ENCODE results near the gene VAV3.

Gene VAV3

GRCh38 chr1:107807405-107807804, 157.6 kb downstream of the VAV3 start:
- ChIA-PET POLR2A (no interaction called here), CTCF (no interaction called here)
- H3K4me3 ChIP-seq (ENCODE audit: low read depth, low read length) = no peak overlapping the region
- DNase-seq (ENCODE audit: low read depth, low spot score) = no peak
- TF ChIP-seq CTCF (IDR thresholded peaks at IDR 0.05; ENCODE audit: insufficient read depth, low read length, missing control alignments) = no peak

GRCh38 chr1:107806902-107807301, 158.1 kb downstream of the VAV3 start:
- ChIA-PET CTCF (no interaction called here), POLR2A (no interaction called here)
- no peak for TF ChIP-seq CTCF (IDR thresholded peaks at IDR 0.05; ENCODE audit: insufficient read depth, low read length, missing control alignments)
- DNase-seq (ENCODE audit: low read depth, low spot score) = no peak
- H3K4me3 ChIP-seq (ENCODE audit: low read depth, low read length) = no peak overlapping the region

- no peak for TF ChIP-seq CTCF (IDR thresholded peaks at IDR 0.05; ENCODE audit: insufficient read depth, low read length, missing control alignments)
- H3K4me3 ChIP-seq (ENCODE audit: low read depth, low read length) = no peak overlapping the region
- ChIA-PET CTCF (no interaction called here), POLR2A (no interaction called here)
- no peak for DNase-seq (ENCODE audit: low read depth, low spot score)
Observed at GRCh38 chr1:107804741-107805140, 160.2 kb downstream of the VAV3 start.

- CTCF ChIA-PET = no interaction called here
- no peak for TF ChIP-seq CTCF (IDR thresholded peaks at IDR 0.05; ENCODE audit: insufficient read depth, low read length, missing control alignments)
- DNase-seq (ENCODE audit: low read depth, low spot score) = no peak
- no peak overlapping the region for H3K4me3 ChIP-seq (ENCODE audit: low read depth, low read length)
- POLR2A ChIA-PET = no interaction called here
Observed at GRCh38 chr1:107804134-107804533, 160.8 kb downstream of the VAV3 start.

- POLR2A ChIA-PET = no interaction called here
- TF ChIP-seq CTCF (IDR thresholded peaks at IDR 0.05; ENCODE audit: insufficient read depth, low read length, missing control alignments) = no peak
- CTCF ChIA-PET = no interaction called here
- no peak overlapping the region for H3K4me3 ChIP-seq (ENCODE audit: low read depth, low read length)
- no peak for DNase-seq (ENCODE audit: low read depth, low spot score)
Observed at GRCh38 chr1:107803579-107803978, 161.4 kb downstream of the VAV3 start.

GRCh38 chr1:107802654-107803053, 162.3 kb downstream of the VAV3 start:
- DNase-seq (ENCODE audit: low read depth, low spot score) = no peak
- ChIA-PET CTCF (no interaction called here), POLR2A (no interaction called here)
- no peak overlapping the region for H3K4me3 ChIP-seq (ENCODE audit: low read depth, low read length)
- no peak for TF ChIP-seq CTCF (IDR thresholded peaks at IDR 0.05; ENCODE audit: insufficient read depth, low read length, missing control alignments)

Data from AG04449 (cell line).